Cardiac fibroblast (primary cell): Measurements from ENCODE around the gene MINDY1.

Experiments
- DNase-seq, 2 donors: peaks; one replicate each; pipeline versions ENCODE4 v3.0.0 to v3.0.0-alpha.2; 2010; ENCODE audit warnings: low read depth in 2 of 2
- H3K4me3 ChIP-seq, 2 donors: replicated peaks in 1 of 2; 1 replicate in 1 of 2; 2 replicates in 1 of 2; pipeline ENCODE4 v1.5.1; 2011; ENCODE audit warnings: low read depth in 2 of 2, low read length in 2 of 2, mild to moderate bottlenecking in 2 of 2, moderate library complexity in 1 of 2
- CTCF ChIP-seq: IDR thresholded peaks from one replicate; pipeline ENCODE4 v1.5.1; 2011; ENCODE audit warnings: low read depth, mild to moderate bottlenecking, low read length, inconsistent platforms

The MINDY1 gene

GRCh38 chr1:150994248-150994647 is 12.5 kb downstream of the MINDY1 start:
- DNase-seq = no peak
- H3K4me3 ChIP-seq = no peak overlapping the region

GRCh38 chr1:150992626-150993025 is 14.1 kb downstream of the MINDY1 start:
- no peak overlapping the region for H3K4me3 ChIP-seq
- no peak for TF ChIP-seq CTCF
- DNase-seq = no peak

More at GRCh38 chr1:150994248-150994647, 12.5 kb downstream of the MINDY1 start:
- no peak for TF ChIP-seq CTCF

GRCh38 chr1:150987924-150988323 is 18.8 kb downstream of the MINDY1 start:
- no peak for TF ChIP-seq CTCF
- H3K4me3 ChIP-seq = no peak overlapping the region
- no peak for DNase-seq

GRCh38 chr1:150985179-150985825 is 21.4 kb downstream of the MINDY1 start:
- TF ChIP-seq CTCF = no peak
- H3K4me3 ChIP-seq = no peak overlapping the region

GRCh38 chr1:150981805-150982712 is 24.6 kb downstream of the MINDY1 start, which contains the start of gene ANXA9:
Gene ANXA9, plus strand, starts transcription at chr1:150982292. Its CDS starts 814 bp downstream, at chr1:150983106.
- no peak for TF ChIP-seq CTCF
- DNase-seq = no peak
- no peak within 1 kb of the TSS for H3K4me3 ChIP-seq

More at GRCh38 chr1:150985179-150985825, 21.4 kb downstream of the MINDY1 start:
- no peak for DNase-seq

- DNase-seq = no peak
- H3K4me3 ChIP-seq = no peak overlapping the region
- no peak for TF ChIP-seq CTCF
These were observed 25.4 kb downstream of the MINDY1 start for GRCh38 chr1:150981177-150981804.
